Prostate gland (tissue), 2 donors: ENCODE data around the gene IL21R. TPM values are rescaled to one million over a fixed set of nuclear protein-coding genes. Genes with fewer than 3 reads are reported as not detected.

Experiments
- DNase-seq: peaks from one replicate; pipeline ENCODE4 v3.0.0-alpha.2; 2019; ENCODE audit warnings: low spot score
- H3K27ac ChIP-seq, 2 donors: fragments of 200-600 bp; sonication (generic); 2 replicates each; pipeline ENCODE4 v1.5.1; 2017 to 2019
- H3K27me3 ChIP-seq: fragments of 200-600 bp; sonication (generic); replicated peaks from 2 replicates; pipeline ENCODE4 v1.5.1; 2019; ENCODE audit not compliant: insufficient read depth
- H3K36me3 ChIP-seq, 2 donors: fragments of 200-600 bp; sonication (generic); 1 replicate in 1 of 2; 2 replicates in 1 of 2; pipeline versions ENCODE4 v1.5.1 to v1.8.1; 2017 to 2019
- H3K4me1 ChIP-seq: fragments of 200-600 bp; sonication (generic); replicated peaks from 2 replicates; pipeline ENCODE4 v1.5.1; 2019
- H3K4me3 ChIP-seq, 2 donors: fragments of 200-600 bp; sonication (generic); 2 replicates each; pipeline ENCODE4 v1.5.1; 2017 to 2019
- H3K9me3 ChIP-seq: fragments of 200-600 bp; sonication (generic); 2 replicates; pipeline ENCODE4 v1.5.1; 2017
- CTCF ChIP-seq, 4 experiments: fragments of 200-600 bp in 2 of 4; fragments of 450-650 bp in 2 of 4; sonication (generic) in 2 of 4; IDR thresholded peaks; 1 replicate in 3 of 4; 2 replicates in 1 of 4; pipeline ENCODE4 v1.5.1; 2016 to 2019; ENCODE audit warnings: antibody characterized with exemption in 4 of 4, mild to moderate bottlenecking in 2 of 4, moderate library complexity in 2 of 4
- POLR2A ChIP-seq: fragments of 450-650 bp; IDR thresholded peaks from one replicate; pipeline ENCODE4 v1.6.1; 2016; ENCODE audit warnings: antibody characterized with exemption, mild to moderate bottlenecking
- POLR2AphosphoS5 ChIP-seq: sonication (generic); formaldehyde crosslinking; IDR thresholded peaks from one replicate; pipeline ENCODE4 v1.6.1; 2017; ENCODE audit warnings: antibody characterized with exemption
- WGBS: methylation state at CpG from one replicate; pipeline ENCODE4 v1.1.5; 2018; 5-methylcytosine and 5-hydroxymethylcytosine counted together
- intact Hi-C: fragments of 100-400 bp; cut with DNase I; formaldehyde crosslinking; loops from one replicate; pipeline ENCODE4 v1.14.2; 2022
- total RNA-seq, 2 donors: library from RNA; depleted of rRNA; stranded (reverse); fragments of >200 nt; gene quantifications; one replicate each; pipeline ENCODE4 v1.1.0, GENCODE V29; 2016

IL21R gene
- total RNA-seq, 2 donors from 2014 or later: 0.32 to 0.57 TPM

GRCh38 chr16:27444470-27444869 is 42.5 kb downstream of the IL21R start:
- no peak overlapping the region for H3K4me3 ChIP-seq
- H3K27me3 ChIP-seq: no peaks in the 10 kb centered on the region
- no peaks in the 10 kb centered on the region for H3K9me3 ChIP-seq
- no peaks in the 10 kb centered on the region for H3K4me1 ChIP-seq
- WGBS: 90% methylated on average over 5 of the region's 5 CpGs
- TF ChIP-seq POLR2AphosphoS5 (no peak), POLR2A (no peak), CTCF (IDR thresholded peaks at IDR 0.05) (no peak)
- intact Hi-C loops: no loop called here
- H3K36me3 ChIP-seq: no peaks in the 10 kb centered on the region
- no peak overlapping the region for H3K27ac ChIP-seq
- DNase-seq: no peak

GRCh38 chr16:27445502-27446175 is 43.7 kb downstream of the IL21R start:
- no peaks in the 10 kb centered on the region for H3K4me1 ChIP-seq
- H3K27ac ChIP-seq: no peak overlapping the region
- TF ChIP-seq CTCF (IDR thresholded peaks at IDR 0.05) (no peak), POLR2AphosphoS5 (no peak), POLR2A (no peak)
- 93% methylated on average over 12 of the region's 12 CpGs for WGBS
- intact Hi-C loops: no loop called here
- H3K36me3 ChIP-seq: no peaks in the 10 kb centered on the region
- H3K9me3 ChIP-seq: no peaks in the 10 kb centered on the region
- H3K4me3 ChIP-seq: no peak overlapping the region
- no peaks in the 10 kb centered on the region for H3K27me3 ChIP-seq
- no peak for DNase-seq

GRCh38 chr16:27446721-27447120 is 44.7 kb downstream of the IL21R start:
- Histone ChIP-seq H3K36me3 (no peaks in the 10 kb centered on the region), H3K4me3 (no peak overlapping the region), H3K27ac (no peak overlapping the region), H3K27me3 (no peaks in the 10 kb centered on the region), H3K4me1 (no peaks in the 10 kb centered on the region), H3K9me3 (no peaks in the 10 kb centered on the region)
- DNase-seq: no peak
- 76% methylated on average over 4 of the region's 4 CpGs for whole genome bisulfite sequencing
- TF ChIP-seq POLR2AphosphoS5 (no peak), POLR2A (no peak), CTCF (IDR thresholded peaks at IDR 0.05) (no peak)
- intact Hi-C loops: no loop called here

- Histone ChIP-seq H3K27ac (no peak overlapping the region), H3K4me1 (no peaks in the 10 kb centered on the region), H3K4me3 (no peak overlapping the region), H3K27me3 (no peaks in the 10 kb centered on the region), H3K9me3 (no peaks in the 10 kb centered on the region), H3K36me3 (no peaks in the 10 kb centered on the region)
- intact Hi-C loops: no loop called here
- WGBS: 92% methylated on average over 5 of the region's 5 CpGs
- DNase-seq: no peak
- TF ChIP-seq POLR2AphosphoS5 (no peak), CTCF (IDR thresholded peaks at IDR 0.05) (no peak), POLR2A (no peak)
Measured at GRCh38 chr16:27447301-27447700, 45.3 kb downstream of the IL21R start.
